ENCODE data around the gene SIVA1. TPM values are rescaled to one million over a fixed set of nuclear protein-coding genes. Genes with fewer than 3 reads are reported as not detected.

Gene SIVA1
- total RNA-seq, 2 donors from 2014 or later, result 111 to 130 TPM

- no peak for TF ChIP-seq POLR2A (IDR thresholded peaks at IDR 0.05)
- TF ChIP-seq CTCF (IDR thresholded peaks at IDR 0.05), result no peak
- ATAC-seq (no peak), DNase-seq (no peak)
- no peak overlapping the region for H3K4me3 ChIP-seq
- peaks cover 0 to 3% of the 10 kb centered on the region in 2 donors for H3K36me3 ChIP-seq (replicated peaks in 1 of 2; ENCODE audit: insufficient read depth in 1 of 2, low read depth in 2 of 2)
- no peaks in the 10 kb centered on the region for H3K27me3 ChIP-seq
- no peaks in the 10 kb centered on the region for H3K9me3 ChIP-seq
- peaks cover 34% of the 10 kb centered on the region for H3K4me1 ChIP-seq
- no peak overlapping the region for H3K27ac ChIP-seq
- intact Hi-C loops (cut with DNase I), result no loop called here
- 89 to 93% methylated on average over 13 to 18 of the region's 20 CpGs for WGBS, 2 donors
These were observed 28.5 kb downstream of the SIVA1 start for GRCh38 chr14:104781271-104782077.

GRCh38 chr14:104782086-104782807, 29.3 kb downstream of the SIVA1 start:
- Histone ChIP-seq H3K27ac (no peak overlapping the region), H3K4me1 (peaks cover 33% of the 10 kb centered on the region)

GRCh38 chr14:104782808-104783139, 29.8 kb downstream of the SIVA1 start:
- no peak for ATAC-seq
- intact Hi-C loops (cut with DNase I), result no loop called here
- no peak overlapping the region for H3K27ac ChIP-seq
- WGBS, 2 donors, result 90% methylated on average over 13 of the region's 13 CpGs; no CpG with 5 or more reads in 1 of the 2 donors
- no peaks in the 10 kb centered on the region for H3K9me3 ChIP-seq
- H3K27me3 ChIP-seq, result no peaks in the 10 kb centered on the region
- TF ChIP-seq CTCF (IDR thresholded peaks at IDR 0.05), result no peak
- TF ChIP-seq POLR2A (IDR thresholded peaks at IDR 0.05), result no peak
- H3K4me3 ChIP-seq, result no peak overlapping the region
- no peak for DNase-seq
- H3K36me3 ChIP-seq (replicated peaks in 1 of 2; ENCODE audit: insufficient read depth in 1 of 2, low read depth in 2 of 2), result peaks cover 0 to 3% of the 10 kb centered on the region in 2 donors
- peaks cover 34% of the 10 kb centered on the region for H3K4me1 ChIP-seq

More at GRCh38 chr14:104782086-104782807, 29.3 kb downstream of the SIVA1 start:
- Histone ChIP-seq H3K27me3 (no peaks in the 10 kb centered on the region), H3K9me3 (no peaks in the 10 kb centered on the region), H3K36me3 (replicated peaks in 1 of 2; ENCODE audit: insufficient read depth in 1 of 2, low read depth in 2 of 2) (peaks cover 0 to 3% of the 10 kb centered on the region in 2 donors), H3K4me3 (no peak overlapping the region)
- no peak for ATAC-seq
- intact Hi-C loops (cut with DNase I), result no loop called here
- TF ChIP-seq POLR2A (IDR thresholded peaks at IDR 0.05), result no peak
- TF ChIP-seq CTCF (IDR thresholded peaks at IDR 0.05), result no peak
- DNase-seq, result no peak
- 95 to 96% methylated on average over 9 to 18 of the region's 28 CpGs for WGBS, 2 donors

GRCh38 chr14:104783484-104784217, 30.7 kb downstream of the SIVA1 start:
- DNase-seq (no peak), ATAC-seq (no peak)
- no peaks in the 10 kb centered on the region for H3K27me3 ChIP-seq
- H3K4me1 ChIP-seq, result peaks cover 38% of the 10 kb centered on the region
- 93 to 95% methylated on average over 8 to 15 of the region's 16 CpGs for WGBS, 2 donors
- no peaks in the 10 kb centered on the region for H3K9me3 ChIP-seq
- peaks cover 0 to 3% of the 10 kb centered on the region in 2 donors for H3K36me3 ChIP-seq (replicated peaks in 1 of 2; ENCODE audit: insufficient read depth in 1 of 2, low read depth in 2 of 2)
- no peak overlapping the region for H3K4me3 ChIP-seq
- intact Hi-C loops (cut with DNase I), result no loop called here
- TF ChIP-seq POLR2A (IDR thresholded peaks at IDR 0.05), result no peak
- TF ChIP-seq CTCF (IDR thresholded peaks at IDR 0.05), result no peak
- no peak overlapping the region for H3K27ac ChIP-seq
